ENCODE data around the gene SH3BP5L. TPM values are rescaled to one million over a fixed set of nuclear protein-coding genes. Genes with fewer than 3 reads are reported as not detected.
"Not testable (repeated sequence)": the region's sequence is repeated elsewhere in the genome, so short reads cannot be mapped to it uniquely, and the experiment has no call there.

SH3BP5L gene
- total RNA-seq, 2 donors from 2014 or later = 22.6 to 27.4 TPM

GRCh38 chr1:248800459-248800858, 25.3 kb downstream of the SH3BP5L start:
- Histone ChIP-seq H3K36me3 (no peaks in the 10 kb centered on the region), H3K9me3 (no peaks in the 10 kb centered on the region), H3K4me3 (no peak overlapping the region), H3K27ac (no peak overlapping the region), H3K4me1 (ENCODE audit: control insufficient read depth in 1 of 2, low read depth in 2 of 2) (no peaks in the 10 kb centered on the region), H3K27me3 (replicated peaks; ENCODE audit: insufficient read depth) (no peaks in the 10 kb centered on the region)
- ATAC-seq (ENCODE audit: insufficient number of reproducible peaks, low FRiP score, low read depth) (no peak), DNase-seq (ENCODE audit: low spot score) (no peak)
- TF ChIP-seq CTCF (IDR thresholded peaks at IDR 0.05) = no peak

- Histone ChIP-seq H3K36me3 (no peaks in the 10 kb centered on the region), H3K27me3 (replicated peaks; ENCODE audit: insufficient read depth) (no peaks in the 10 kb centered on the region), H3K4me3 (no peak overlapping the region), H3K27ac (no peak overlapping the region), H3K4me1 (ENCODE audit: control insufficient read depth in 1 of 2, low read depth in 2 of 2) (no peaks in the 10 kb centered on the region), H3K9me3 (no peaks in the 10 kb centered on the region)
- ATAC-seq (ENCODE audit: insufficient number of reproducible peaks, low FRiP score, low read depth) = no peak
- DNase-seq (ENCODE audit: low spot score) = no peak
- no peak for TF ChIP-seq CTCF (IDR thresholded peaks at IDR 0.05)
Observed at GRCh38 chr1:248798791-248799190, 26.9 kb downstream of the SH3BP5L start.

GRCh38 chr1:248794663-248795062, 31.1 kb downstream of the SH3BP5L start:
- not testable (repeated sequence) for H3K27me3 ChIP-seq (replicated peaks; ENCODE audit: insufficient read depth); H3K4me1 ChIP-seq (ENCODE audit: control insufficient read depth in 1 of 2, low read depth in 2 of 2); ATAC-seq (ENCODE audit: insufficient number of reproducible peaks, low FRiP score, low read depth); H3K36me3 ChIP-seq; H3K27ac ChIP-seq; DNase-seq (ENCODE audit: low spot score); H3K9me3 ChIP-seq; H3K4me3 ChIP-seq

- no peaks in the 10 kb centered on the region for H3K27me3 ChIP-seq (replicated peaks; ENCODE audit: insufficient read depth)
- no peaks in the 10 kb centered on the region for H3K9me3 ChIP-seq
- no peak overlapping the region for H3K27ac ChIP-seq
- H3K36me3 ChIP-seq = no peaks in the 10 kb centered on the region
- no peak for ATAC-seq (ENCODE audit: insufficient number of reproducible peaks, low FRiP score, low read depth)
- H3K4me3 ChIP-seq = no peak overlapping the region
- no peaks in the 10 kb centered on the region for H3K4me1 ChIP-seq (ENCODE audit: control insufficient read depth in 1 of 2, low read depth in 2 of 2)
- no peak for TF ChIP-seq CTCF (IDR thresholded peaks at IDR 0.05)
- DNase-seq (ENCODE audit: low spot score) = no peak
Observed at GRCh38 chr1:248793592-248793991, 32.1 kb downstream of the SH3BP5L start.

- H3K4me1 ChIP-seq (ENCODE audit: control insufficient read depth in 1 of 2, low read depth in 2 of 2) = no peaks in the 10 kb centered on the region
- DNase-seq (ENCODE audit: low spot score) (no peak), ATAC-seq (ENCODE audit: insufficient number of reproducible peaks, low FRiP score, low read depth) (no peak)
- no peak overlapping the region for H3K27ac ChIP-seq
- TF ChIP-seq CTCF (IDR thresholded peaks at IDR 0.05) = no peak
- H3K36me3 ChIP-seq = no peaks in the 10 kb centered on the region
- no peak overlapping the region for H3K4me3 ChIP-seq
- no peaks in the 10 kb centered on the region for H3K9me3 ChIP-seq
- H3K27me3 ChIP-seq (replicated peaks; ENCODE audit: insufficient read depth) = no peaks in the 10 kb centered on the region
Observed at GRCh38 chr1:248792342-248792741, 33.4 kb downstream of the SH3BP5L start.

- ATAC-seq (ENCODE audit: insufficient number of reproducible peaks, low FRiP score, low read depth) = no peak
- Histone ChIP-seq H3K9me3 (no peaks in the 10 kb centered on the region), H3K4me1 (ENCODE audit: control insufficient read depth in 1 of 2, low read depth in 2 of 2) (no peaks in the 10 kb centered on the region), H3K27ac (no peak overlapping the region), H3K4me3 (no peak overlapping the region), H3K36me3 (no peaks in the 10 kb centered on the region), H3K27me3 (replicated peaks; ENCODE audit: insufficient read depth) (no peaks in the 10 kb centered on the region)
- TF ChIP-seq CTCF (IDR thresholded peaks at IDR 0.05) = no peak
- no peak for DNase-seq (ENCODE audit: low spot score)
Observed at GRCh38 chr1:248791010-248791409, 34.7 kb downstream of the SH3BP5L start.

Data from thoracic aorta (tissue), 2 donors.